ENCODE data around the gene PDE4B. TPM values are rescaled to one million over a fixed set of nuclear protein-coding genes. Genes with fewer than 3 reads are reported as not detected.
"Not testable (repeated sequence)": the region's sequence is repeated elsewhere in the genome, so short reads cannot be mapped to it uniquely, and the experiment has no call there.

Gene PDE4B
- total and polyA plus RNA-seq, 9 of the 15 experiments (the other 6 are each of a cell fraction or from before 2014, with no cell fraction given): 0.09 TPM; not detected in 8

DNA sequence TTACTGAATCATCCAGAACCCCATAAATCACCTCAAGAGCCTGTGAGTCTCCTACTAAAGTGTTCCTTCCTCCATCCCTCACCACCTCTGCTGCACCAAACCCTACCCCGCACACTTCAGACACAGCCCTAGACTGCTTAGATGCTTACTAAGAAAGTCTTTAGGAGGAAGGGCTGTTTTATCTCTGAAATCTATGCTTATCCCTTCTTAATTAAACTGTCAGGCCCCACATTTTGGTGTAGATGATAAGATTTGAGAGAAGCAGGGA is 524.5 kb downstream of the PDE4B start:
- 0% methylated on average over 1 of the region's 1 CpG for WGBS (ENCODE audit: insufficient coverage, low coverage, missing lambda C conversion rate)
- no peaks in the 10 kb centered on the region for H3K9me1 ChIP-seq (ENCODE audit: control insufficient read depth, insufficient read depth, low read length)
- no peak overlapping the region for H3K4me2 ChIP-seq (ENCODE audit: insufficient read depth, low read length)
- ChIA-PET CTCF (ENCODE audit: low intra/inter-chr PET ratio) (no interaction called here), POLR2A (no interaction called here)
- no peak overlapping the region for H3K4me3 ChIP-seq
- ATAC-seq: no peak
- H4K20me1 ChIP-seq (replicated peaks; ENCODE audit: control insufficient read depth, insufficient read depth, low read length): no peaks in the 10 kb centered on the region
- intact Hi-C loops (cut with micrococcal nuclease) (no loop called here), in situ Hi-C loops (cut with MboI) (no loop called here)
- H3K9me3 ChIP-seq (replicated peaks; ENCODE audit: control insufficient read depth, insufficient read depth, low read depth, low read length): no peaks in the 10 kb centered on the region
- H3K27me3 ChIP-seq (ENCODE audit: control insufficient read depth in 2 of 2, insufficient read depth in 2 of 2, low read length in 2 of 2): no peaks in the 10 kb centered on the region
- no peak for FAIRE-seq
- H3K79me2 ChIP-seq (ENCODE audit: control insufficient read depth, insufficient read depth, low read length): no peaks in the 10 kb centered on the region
- H3K4me1 ChIP-seq (replicated peaks in 1 of 2; ENCODE audit: control insufficient read depth in 2 of 2, insufficient read depth in 2 of 2, low read length in 2 of 2): no peaks in the 10 kb centered on the region
- no peaks in the 10 kb centered on the region for H3K36me3 ChIP-seq (ENCODE audit: control insufficient read depth, insufficient read depth, low read length)
- no peak overlapping the region for H3K27ac ChIP-seq (ENCODE audit: extremely low read depth, low read depth, low read length)
- BruUV-seq (replicated peaks): no TSS peak
- no peak for DNase-seq (ENCODE audit: extremely low read depth in 1 of 4, low spot score in 3 of 4)
- TF ChIP-seq, protein P1, sequence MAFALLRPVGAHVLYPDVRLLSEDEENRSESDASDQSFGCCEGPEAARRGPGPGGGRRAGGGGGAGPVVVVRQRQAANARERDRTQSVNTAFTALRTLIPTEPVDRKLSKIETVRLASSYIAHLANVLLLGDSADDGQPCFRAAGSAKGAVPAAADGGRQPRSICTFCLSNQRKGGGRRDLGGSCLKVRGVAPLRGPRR (CRISPR knock-in tag; IDR thresholded peaks at IDR 0.05): no peak
- no peak for TF ChIP-seq ZFP36 (IDR thresholded peaks at IDR 0.05; ENCODE audit: low read depth, low read length, partially characterized antibody)
- no peak for TF ChIP-seq CHD1 (IDR thresholded peaks at IDR 0.05; ENCODE audit: low read length)
- TF ChIP-seq PHB (CRISPR knock-in tag; IDR thresholded peaks at IDR 0.05): no peak
- TF ChIP-seq ZFP30 (CRISPR knock-in tag; IDR thresholded peaks at IDR 0.05; ENCODE audit: borderline replicate concordance): no peak
- TF ChIP-seq YBX1 (IDR thresholded peaks at IDR 0.05): no peak
- H2AFZ ChIP-seq (ENCODE audit: low read depth, low read length): no peak overlapping the region
- no peak overlapping the region for H3K9ac ChIP-seq (ENCODE audit: insufficient read depth in 1 of 2, low read depth in 2 of 2, low read length in 2 of 2)

DNA sequence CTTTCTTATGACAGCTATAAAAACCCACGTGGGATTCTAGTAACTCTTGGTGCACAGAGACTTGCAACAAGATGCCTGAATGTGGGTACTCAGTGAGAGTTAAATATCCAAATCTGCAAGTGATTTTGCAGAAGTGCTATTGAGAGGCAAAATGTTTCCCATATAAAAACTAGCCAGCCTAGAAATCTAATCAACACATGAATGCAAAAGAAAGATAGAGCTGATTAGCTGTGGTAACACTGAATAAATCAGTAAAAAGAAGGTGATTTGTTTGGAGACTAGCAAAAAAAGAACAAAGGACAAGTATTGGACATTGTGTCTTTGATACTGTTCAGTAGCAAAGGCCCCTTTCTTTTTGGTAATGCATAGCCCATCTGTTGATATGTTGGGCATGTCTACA is 527.5 kb downstream of the PDE4B start:
- no peak for FAIRE-seq

DNA sequence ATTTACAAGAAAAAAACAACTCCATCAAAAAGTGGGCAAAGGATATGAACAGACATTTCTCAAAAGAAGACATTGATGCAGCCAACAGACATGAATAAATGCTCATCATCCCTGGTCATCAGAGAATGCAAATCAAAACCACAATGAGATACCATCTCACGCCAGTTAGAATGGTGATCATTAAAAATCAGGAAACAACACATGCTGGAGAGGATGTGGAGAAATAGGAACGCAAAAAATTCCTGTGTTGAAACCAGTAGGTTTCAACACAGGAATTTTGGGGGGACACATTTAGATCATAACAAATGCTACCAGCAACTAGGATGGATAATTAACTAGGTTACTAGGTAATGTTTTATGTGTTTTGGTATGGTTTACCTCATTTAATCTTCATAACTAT is 529.8 kb downstream of the PDE4B start:
- H3K79me2 ChIP-seq (ENCODE audit: control insufficient read depth, insufficient read depth, low read length); H3K36me3 ChIP-seq (ENCODE audit: control insufficient read depth, insufficient read depth, low read length); H3K27me3 ChIP-seq (ENCODE audit: control insufficient read depth in 2 of 2, insufficient read depth in 2 of 2, low read length in 2 of 2); H2AFZ ChIP-seq (ENCODE audit: low read depth, low read length); H3K9ac ChIP-seq (ENCODE audit: insufficient read depth in 1 of 2, low read depth in 2 of 2, low read length in 2 of 2); intact Hi-C loops (cut with micrococcal nuclease); H3K4me3 ChIP-seq; H4K20me1 ChIP-seq (replicated peaks; ENCODE audit: control insufficient read depth, insufficient read depth, low read length); BruUV-seq (replicated peaks); FAIRE-seq; H3K9me3 ChIP-seq (replicated peaks; ENCODE audit: control insufficient read depth, insufficient read depth, low read depth, low read length); ATAC-seq; DNase-seq (ENCODE audit: extremely low read depth in 1 of 4, low spot score in 3 of 4); H3K9me1 ChIP-seq (ENCODE audit: control insufficient read depth, insufficient read depth, low read length); POLR2A ChIA-PET; H3K4me1 ChIP-seq (replicated peaks in 1 of 2; ENCODE audit: control insufficient read depth in 2 of 2, insufficient read depth in 2 of 2, low read length in 2 of 2); in situ Hi-C loops (cut with MboI); H3K27ac ChIP-seq (ENCODE audit: extremely low read depth, low read depth, low read length); H3K4me2 ChIP-seq (ENCODE audit: insufficient read depth, low read length); CTCF ChIA-PET (ENCODE audit: low intra/inter-chr PET ratio): not testable (repeated sequence)
- 0% methylated on average over 2 of the region's 2 CpGs for WGBS (ENCODE audit: insufficient coverage, low coverage, missing lambda C conversion rate)

More for the DNA sequence above, 527.5 kb downstream of the PDE4B start:
- no peak for DNase-seq (ENCODE audit: extremely low read depth in 1 of 4, low spot score in 3 of 4)
- Histone ChIP-seq H3K27ac (ENCODE audit: extremely low read depth, low read depth, low read length) (no peak overlapping the region), H3K9me3 (replicated peaks; ENCODE audit: control insufficient read depth, insufficient read depth, low read depth, low read length) (no peaks in the 10 kb centered on the region), H3K27me3 (ENCODE audit: control insufficient read depth in 2 of 2, insufficient read depth in 2 of 2, low read length in 2 of 2) (no peaks in the 10 kb centered on the region), H3K9ac (ENCODE audit: insufficient read depth in 1 of 2, low read depth in 2 of 2, low read length in 2 of 2) (no peak overlapping the region), H3K4me3 (no peak overlapping the region), H4K20me1 (replicated peaks; ENCODE audit: control insufficient read depth, insufficient read depth, low read length) (no peaks in the 10 kb centered on the region), H2AFZ (ENCODE audit: low read depth, low read length) (no peak overlapping the region), H3K4me1 (replicated peaks in 1 of 2; ENCODE audit: control insufficient read depth in 2 of 2, insufficient read depth in 2 of 2, low read length in 2 of 2) (no peaks in the 10 kb centered on the region), H3K79me2 (ENCODE audit: control insufficient read depth, insufficient read depth, low read length) (no peaks in the 10 kb centered on the region), H3K9me1 (ENCODE audit: control insufficient read depth, insufficient read depth, low read length) (no peaks in the 10 kb centered on the region), H3K36me3 (ENCODE audit: control insufficient read depth, insufficient read depth, low read length) (no peaks in the 10 kb centered on the region), H3K4me2 (ENCODE audit: insufficient read depth, low read length) (no peak overlapping the region)
- ChIA-PET CTCF (ENCODE audit: low intra/inter-chr PET ratio) (no interaction called here), POLR2A (no interaction called here)
- intact Hi-C loops (cut with micrococcal nuclease): no loop called here
- in situ Hi-C loops (cut with MboI): no loop called here
- ATAC-seq: no peak
- BruUV-seq (replicated peaks): no TSS peak
- 7% methylated on average over 1 of the region's 1 CpG for WGBS (ENCODE audit: insufficient coverage, low coverage, missing lambda C conversion rate)
- no peak for TF ChIP-seq SREBF1 (IDR thresholded peaks at IDR 0.05; ENCODE audit: borderline replicate concordance, low read depth, low read length)
- no peak for TF ChIP-seq ZEB2 (IDR thresholded peaks at IDR 0.05)
- no peak for TF ChIP-seq ZNF146 (CRISPR knock-in tag; IDR thresholded peaks at IDR 0.05; ENCODE audit: unreplicated experiment)
